Stimulated activated CD8-positive, alpha-beta memory T cell treated with anti-CD3 and anti-CD28 coated beads, Interleukin-2, amount 100 ng/mL, for 1 hour (primary cell): ENCODE results near the gene PGP.

Experiments
- DNase-seq, 2 donors: peaks; one replicate each; pipeline ENCODE4 v3.0.0-alpha.2; 2020; ENCODE audit warnings: low read depth in 2 of 2

PGP gene

GRCh38 chr16:2163211-2163881 lies 51.3 kb downstream of the PGP start:
- DNase-seq = no peak

GRCh38 chr16:2162676-2163118 lies 51.9 kb downstream of the PGP start:
- no peak for DNase-seq

- DNase-seq = no peak
These were observed 52.7 kb downstream of the PGP start for GRCh38 chr16:2161911-2162310.
